SK-N-MC (cell line): Measurements from ENCODE around the gene CLCNKA.

Experiments
- DNase-seq: peaks from one replicate; pipeline ENCODE4 v3.0.0-alpha.2; 2011; ENCODE audit warnings: low read depth, low spot score
- H3K27ac ChIP-seq: fragments of 200-600 bp; sonication (generic); 2 replicates; pipeline ENCODE4 v1.5.1; 2016; ENCODE audit warnings: mixed run types
- H3K36me3 ChIP-seq: fragments of 200-600 bp; sonication (generic); 2 replicates; pipeline ENCODE4 v1.6.1; 2017; ENCODE audit warnings: antibody characterized with exemption, low read length, mixed read lengths; ENCODE audit not compliant: insufficient read depth
- H3K4me3 ChIP-seq: fragments of 200-600 bp; sonication (generic); 2 replicates; pipeline ENCODE4 v1.5.1; 2016
- H3K9ac ChIP-seq: fragments of 200-600 bp; sonication (generic); 2 replicates; pipeline ENCODE4 v1.8.0; 2017; ENCODE audit warnings: mixed run types, mixed read lengths; ENCODE audit not compliant: insufficient read length
- H3K9me3 ChIP-seq: fragments of 200-600 bp; sonication (generic); 2 replicates; pipeline ENCODE4 v1.6.1; 2017; ENCODE audit warnings: low read depth, mild to moderate bottlenecking, antibody characterized with exemption, low read length, moderate library complexity, mixed read lengths
- EZH2 ChIP-seq: fragments of 200-600 bp; sonication (generic); IDR thresholded peaks from one replicate; pipeline ENCODE4 v1.6.1; 2017; ENCODE audit warnings: antibody characterized with exemption
- FOXP2 ChIP-seq: optimal IDR thresholded peaks from 2 replicates; pipeline ENCODE3; 2011; ENCODE audit warnings: mild to moderate bottlenecking, moderate library complexity; ENCODE audit not compliant: insufficient read depth; ENCODE audit errors: extremely low read length, control extremely low read depth
- POLR2AphosphoS5 ChIP-seq: IDR thresholded peaks from 2 replicates; pipeline ENCODE4 v1.6.1; 2012; ENCODE audit warnings: mild to moderate bottlenecking, low read depth, low read length, borderline replicate concordance

Gene CLCNKA

GRCh38 chr1:15983275-15983674, 38.6 kb upstream of the CLCNKA start:
- TF ChIP-seq FOXP2 (no peak), POLR2AphosphoS5 (no peak), EZH2 (no peak)
- DNase-seq = no peak
- Histone ChIP-seq H3K9ac (no peak overlapping the region), H3K27ac (no peak overlapping the region), H3K9me3 (no peaks in the 10 kb centered on the region), H3K4me3 (no peak overlapping the region), H3K36me3 (no peaks in the 10 kb centered on the region)

GRCh38 chr1:15985611-15986297, 36.1 kb upstream of the CLCNKA start:
- no peak for DNase-seq
- H3K9ac ChIP-seq = no peak overlapping the region
- no peaks in the 10 kb centered on the region for H3K9me3 ChIP-seq
- H3K36me3 ChIP-seq = no peaks in the 10 kb centered on the region
- TF ChIP-seq POLR2AphosphoS5 = no peak
- no peak for TF ChIP-seq EZH2
- no peak for TF ChIP-seq FOXP2
- no peak overlapping the region for H3K27ac ChIP-seq
- no peak overlapping the region for H3K4me3 ChIP-seq

- Histone ChIP-seq H3K4me3 (no peak overlapping the region), H3K9me3 (no peaks in the 10 kb centered on the region), H3K36me3 (no peaks in the 10 kb centered on the region), H3K9ac (no peak overlapping the region), H3K27ac (no peak overlapping the region)
- DNase-seq = no peak
- TF ChIP-seq POLR2AphosphoS5 (no peak), EZH2 (no peak), FOXP2 (no peak)
Observed at GRCh38 chr1:15988856-15989736, 32.7 kb upstream of the CLCNKA start.

- TF ChIP-seq FOXP2 = no peak
- TF ChIP-seq POLR2AphosphoS5 = no peak
- no peak for TF ChIP-seq EZH2
- DNase-seq = no peak
- Histone ChIP-seq H3K9ac (no peak overlapping the region), H3K4me3 (no peak overlapping the region), H3K9me3 (no peaks in the 10 kb centered on the region), H3K36me3 (no peaks in the 10 kb centered on the region), H3K27ac (no peak overlapping the region)
Observed at GRCh38 chr1:15989776-15990175, 32.1 kb upstream of the CLCNKA start.

GRCh38 chr1:15991427-15992186, 30.2 kb upstream of the CLCNKA start:
- DNase-seq = no peak
- TF ChIP-seq EZH2 (no peak), FOXP2 (no peak), POLR2AphosphoS5 (no peak)
- Histone ChIP-seq H3K9me3 (no peaks in the 10 kb centered on the region), H3K9ac (no peak overlapping the region), H3K4me3 (no peak overlapping the region), H3K27ac (no peak overlapping the region), H3K36me3 (no peaks in the 10 kb centered on the region)

GRCh38 chr1:15992187-15992553, 29.7 kb upstream of the CLCNKA start:
- H3K4me3 ChIP-seq = no peak overlapping the region
- H3K36me3 ChIP-seq = no peaks in the 10 kb centered on the region
- DNase-seq = no peak
- no peak overlapping the region for H3K27ac ChIP-seq
- H3K9ac ChIP-seq = no peak overlapping the region
- no peaks in the 10 kb centered on the region for H3K9me3 ChIP-seq
- no peak for TF ChIP-seq EZH2
- TF ChIP-seq POLR2AphosphoS5 = no peak
- no peak for TF ChIP-seq FOXP2

- H3K4me3 ChIP-seq = no peak overlapping the region
- no peak overlapping the region for H3K9ac ChIP-seq
- H3K36me3 ChIP-seq = no peaks in the 10 kb centered on the region
- H3K27ac ChIP-seq = no peak overlapping the region
- no peaks in the 10 kb centered on the region for H3K9me3 ChIP-seq
- no peak for TF ChIP-seq POLR2AphosphoS5
- TF ChIP-seq FOXP2 = no peak
- TF ChIP-seq EZH2 = no peak
- DNase-seq = no peak
Observed at GRCh38 chr1:15992582-15993500, 29.0 kb upstream of the CLCNKA start.

GRCh38 chr1:15993666-15994065, 28.2 kb upstream of the CLCNKA start:
- DNase-seq = no peak
- H3K4me3 ChIP-seq = no peak overlapping the region
- no peak overlapping the region for H3K9ac ChIP-seq
- no peaks in the 10 kb centered on the region for H3K9me3 ChIP-seq
- H3K36me3 ChIP-seq = no peaks in the 10 kb centered on the region
- TF ChIP-seq EZH2 (no peak), FOXP2 (no peak), POLR2AphosphoS5 (no peak)
- H3K27ac ChIP-seq = no peak overlapping the region
